ENCODE data around the gene HTD2. TPM values are rescaled to one million over a fixed set of nuclear protein-coding genes. Genes with fewer than 3 reads are reported as not detected.

Gene HTD2
- total and polyA plus RNA-seq, 3 donors from 2014 or later = 14.6 to 16.4 (median 15.1) TPM

- no peak overlapping the region for H3K27ac ChIP-seq
- 48 to 62% methylated on average over 4 of the region's 4 CpGs for WGBS, 2 donors
- no peak for DNase-seq
- TF ChIP-seq POLR2A (IDR thresholded peaks at IDR 0.05) = no peak
- no peak for TF ChIP-seq CTCF (IDR thresholded peaks at IDR 0.05)
- H3K36me3 ChIP-seq (ENCODE audit: low read depth, missing control alignments) = no peaks in the 10 kb centered on the region
- intact Hi-C loops (cut with DNase I; ENCODE audit: low total_unique reads) = no loop called here
- no peaks in the 10 kb centered on the region for H3K27me3 ChIP-seq
- no peaks in the 10 kb centered on the region for H3K9me3 ChIP-seq
- no peak overlapping the region for H3K4me3 ChIP-seq
- H3K4me1 ChIP-seq = no peaks in the 10 kb centered on the region
Observed at GRCh38 chr3:58356054-58356453, 49.7 kb downstream of the HTD2 start.

- H3K9me3 ChIP-seq = no peaks in the 10 kb centered on the region
- no peaks in the 10 kb centered on the region for H3K36me3 ChIP-seq (ENCODE audit: low read depth, missing control alignments)
- H3K4me3 ChIP-seq = no peak overlapping the region
- no peak for DNase-seq
- intact Hi-C loops (cut with DNase I; ENCODE audit: low total_unique reads) = no loop called here
- TF ChIP-seq CTCF (IDR thresholded peaks at IDR 0.05) = no peak
- TF ChIP-seq POLR2A (IDR thresholded peaks at IDR 0.05) = no peak
- no peaks in the 10 kb centered on the region for H3K4me1 ChIP-seq
- H3K27me3 ChIP-seq = no peaks in the 10 kb centered on the region
- 96 to 97% methylated on average over 3 of the region's 3 CpGs for WGBS, 2 donors
- no peak overlapping the region for H3K27ac ChIP-seq
Observed at GRCh38 chr3:58357402-58357801, 51.1 kb downstream of the HTD2 start.

- DNase-seq = no peak
- Histone ChIP-seq H3K4me1 (no peaks in the 10 kb centered on the region), H3K4me3 (no peak overlapping the region), H3K9me3 (no peaks in the 10 kb centered on the region), H3K36me3 (ENCODE audit: low read depth, missing control alignments) (no peaks in the 10 kb centered on the region), H3K27me3 (no peaks in the 10 kb centered on the region), H3K27ac (no peak overlapping the region)
- no peak for TF ChIP-seq POLR2A (IDR thresholded peaks at IDR 0.05)
- TF ChIP-seq CTCF (IDR thresholded peaks at IDR 0.05) = no peak
- intact Hi-C loops (cut with DNase I; ENCODE audit: low total_unique reads) = no loop called here
- WGBS, 2 donors = 92 to 98% methylated on average over 3 of the region's 3 CpGs
Observed at GRCh38 chr3:58358092-58358491, 51.8 kb downstream of the HTD2 start.

GRCh38 chr3:58358808-58359207 is 52.5 kb downstream of the HTD2 start:
- DNase-seq = no peak
- Histone ChIP-seq H3K9me3 (no peaks in the 10 kb centered on the region), H3K4me1 (no peaks in the 10 kb centered on the region), H3K4me3 (no peak overlapping the region), H3K36me3 (ENCODE audit: low read depth, missing control alignments) (no peaks in the 10 kb centered on the region), H3K27me3 (no peaks in the 10 kb centered on the region), H3K27ac (no peak overlapping the region)
- intact Hi-C loops (cut with DNase I; ENCODE audit: low total_unique reads) = no loop called here
- TF ChIP-seq POLR2A (IDR thresholded peaks at IDR 0.05) (no peak), CTCF (IDR thresholded peaks at IDR 0.05) (no peak)
- WGBS, 2 donors = 92% methylated on average over 4 of the region's 4 CpGs

GRCh38 chr3:58359621-58360020 is 53.3 kb downstream of the HTD2 start:
- Histone ChIP-seq H3K9me3 (no peaks in the 10 kb centered on the region), H3K27ac (no peak overlapping the region), H3K36me3 (ENCODE audit: low read depth, missing control alignments) (no peaks in the 10 kb centered on the region), H3K27me3 (no peaks in the 10 kb centered on the region), H3K4me3 (no peak overlapping the region), H3K4me1 (no peaks in the 10 kb centered on the region)
- 93% methylated on average over 4 of the region's 4 CpGs for WGBS, 2 donors
- TF ChIP-seq POLR2A (IDR thresholded peaks at IDR 0.05) (no peak), CTCF (IDR thresholded peaks at IDR 0.05) (no peak)
- DNase-seq = no peak
- intact Hi-C loops (cut with DNase I; ENCODE audit: low total_unique reads) = no loop called here
